A673 (cell line): ENCODE data around the gene BLOC1S6. TPM values are rescaled to one million over a fixed set of nuclear protein-coding genes. Genes with fewer than 3 reads are reported as not detected.

ENCODE experiments used
- BruUV-seq: library from RNA; stranded (reverse); fragments of 400-500 nt; replicated peaks from 2 replicates; lab custom pipeline; 2021; lab: Mats Ljungman, UMichigan
- CTCF ChIA-PET: fragments of 300-600 bp; sonication (Branson Sonifier 250); formaldehyde crosslinking; loops from one replicate; lab custom pipeline; 2022; ENCODE audit warnings: antibody characterized with exemption; lab: Charles Lee
- POLR2A ChIA-PET: fragments of 300-600 bp; sonication (Branson Sonifier 250); formaldehyde crosslinking; loops from one replicate; lab custom pipeline; 2022; ENCODE audit warnings: antibody characterized with exemption; ENCODE audit not compliant: low non-redundant PET; lab: Charles Lee
- DNase-seq: peaks from one replicate; pipeline ENCODE4 v3.0.0-alpha.2; 2015; ENCODE audit warnings: low spot score
- H3K27ac ChIP-seq: fragments of 200-600 bp; sonication (generic); 2 replicates; pipeline ENCODE4 v1.5.1; 2016; ENCODE audit warnings: mixed run types, low read depth, mild to moderate bottlenecking, mixed read lengths, antibody characterized with exemption, low read length; ENCODE audit not compliant: poor library complexity, severe bottlenecking
- H3K27me3 ChIP-seq: fragments of 200-600 bp; sonication (generic); replicated peaks from 2 replicates; pipeline ENCODE4 v1.6.1; 2017; ENCODE audit warnings: mixed run types, low read depth, mild to moderate bottlenecking, mixed read lengths, antibody characterized with exemption, low read length; ENCODE audit not compliant: insufficient read depth, poor library complexity
- H3K36me3 ChIP-seq: fragments of 200-600 bp; sonication (generic); 2 replicates; pipeline ENCODE4 v1.6.1; 2016; ENCODE audit warnings: mixed run types, mild to moderate bottlenecking, mixed read lengths, antibody characterized with exemption, low read length; ENCODE audit not compliant: insufficient read depth, poor library complexity, severe bottlenecking
- H3K4me1 ChIP-seq: fragments of 200-600 bp; sonication (generic); 2 replicates; pipeline ENCODE4 v1.6.1; 2017; ENCODE audit warnings: mixed run types, mild to moderate bottlenecking, mixed read lengths, antibody characterized with exemption, low read length; ENCODE audit not compliant: insufficient read depth, poor library complexity, severe bottlenecking
- H3K4me3 ChIP-seq: fragments of 200-600 bp; sonication (generic); 2 replicates; pipeline ENCODE4 v1.5.1; 2016; ENCODE audit warnings: low read depth, mixed run types, mild to moderate bottlenecking, mixed read lengths, low read length; ENCODE audit not compliant: poor library complexity, severe bottlenecking
- H3K9me3 ChIP-seq: fragments of 200-600 bp; sonication (generic); 2 replicates; pipeline ENCODE4 v1.6.1; 2016; ENCODE audit warnings: mixed run types, low read depth, mild to moderate bottlenecking, mixed read lengths, antibody characterized with exemption, low read length; ENCODE audit not compliant: poor library complexity, severe bottlenecking
- EZH2 ChIP-seq: fragments of 200-600 bp; sonication (generic); IDR thresholded peaks from 2 replicates; pipeline ENCODE4 v1.6.1; 2017; ENCODE audit warnings: borderline replicate concordance, low read depth, mild to moderate bottlenecking, mixed read lengths, antibody characterized with exemption, low read length; ENCODE audit not compliant: poor library complexity, severe bottlenecking
- intact Hi-C: fragments of 100-400 bp; cut with micrococcal nuclease; formaldehyde crosslinking; loops from one replicate; pipeline ENCODE4 v1.10.0; 2022; ENCODE audit not compliant: unreplicated experiment
- total RNA-seq: library from RNA; stranded (reverse); gene quantifications from 2 replicates; pipeline ENCODE4 v1.2.3, GENCODE V29; 2021
- TF ChIP-seq, protein P1 (sequence below): fragments of 300-800, 200-600 bp; sonication (generic); conservative IDR thresholded peaks from 2 replicates; pipeline ENCODE4 v1.5.1; 2017; ENCODE audit warnings: low read depth, mild to moderate bottlenecking, antibody characterized with exemption, low read length, moderate library complexity, mixed read lengths

The BLOC1S6 gene
- total RNA-seq, 1 experiment from 2014 or later, result 55.6 TPM

DNA sequence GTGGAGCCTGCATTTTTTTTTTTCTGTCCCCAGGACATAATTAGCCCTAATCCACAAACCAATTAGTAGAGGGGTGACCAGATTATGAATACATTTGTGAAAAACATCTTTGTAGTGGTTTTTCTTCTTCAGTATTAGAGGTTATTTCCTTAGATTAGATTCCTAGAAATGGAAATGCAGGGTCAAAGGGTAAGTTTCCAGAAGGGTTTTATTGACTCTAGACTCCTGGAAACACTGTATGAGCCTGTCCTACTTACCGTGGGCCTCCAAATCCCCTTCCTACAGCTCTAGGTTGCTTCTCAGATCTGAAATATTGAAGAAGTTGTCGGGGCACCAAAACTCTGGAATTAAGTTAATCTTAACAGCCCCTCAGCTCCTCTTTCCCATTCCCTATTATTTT, 70.1 kb downstream of the BLOC1S6 start:
- no peak overlapping the region for H3K4me3 ChIP-seq
- intact Hi-C loops, result no loop called here
- no peaks in the 10 kb centered on the region for H3K27me3 ChIP-seq
- no peak for DNase-seq
- ChIA-PET POLR2A (no interaction called here), CTCF (no interaction called here)
- H3K36me3 ChIP-seq, result no peaks in the 10 kb centered on the region
- no peak overlapping the region for H3K27ac ChIP-seq
- H3K9me3 ChIP-seq, result no peaks in the 10 kb centered on the region
- BruUV-seq, result no TSS peak
- no peaks in the 10 kb centered on the region for H3K4me1 ChIP-seq
- TF ChIP-seq, protein P1, sequence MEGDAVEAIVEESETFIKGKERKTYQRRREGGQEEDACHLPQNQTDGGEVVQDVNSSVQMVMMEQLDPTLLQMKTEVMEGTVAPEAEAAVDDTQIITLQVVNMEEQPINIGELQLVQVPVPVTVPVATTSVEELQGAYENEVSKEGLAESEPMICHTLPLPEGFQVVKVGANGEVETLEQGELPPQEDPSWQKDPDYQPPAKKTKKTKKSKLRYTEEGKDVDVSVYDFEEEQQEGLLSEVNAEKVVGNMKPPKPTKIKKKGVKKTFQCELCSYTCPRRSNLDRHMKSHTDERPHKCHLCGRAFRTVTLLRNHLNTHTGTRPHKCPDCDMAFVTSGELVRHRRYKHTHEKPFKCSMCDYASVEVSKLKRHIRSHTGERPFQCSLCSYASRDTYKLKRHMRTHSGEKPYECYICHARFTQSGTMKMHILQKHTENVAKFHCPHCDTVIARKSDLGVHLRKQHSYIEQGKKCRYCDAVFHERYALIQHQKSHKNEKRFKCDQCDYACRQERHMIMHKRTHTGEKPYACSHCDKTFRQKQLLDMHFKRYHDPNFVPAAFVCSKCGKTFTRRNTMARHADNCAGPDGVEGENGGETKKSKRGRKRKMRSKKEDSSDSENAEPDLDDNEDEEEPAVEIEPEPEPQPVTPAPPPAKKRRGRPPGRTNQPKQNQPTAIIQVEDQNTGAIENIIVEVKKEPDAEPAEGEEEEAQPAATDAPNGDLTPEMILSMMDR, result no peak
- TF ChIP-seq EZH2, result no peak

DNA sequence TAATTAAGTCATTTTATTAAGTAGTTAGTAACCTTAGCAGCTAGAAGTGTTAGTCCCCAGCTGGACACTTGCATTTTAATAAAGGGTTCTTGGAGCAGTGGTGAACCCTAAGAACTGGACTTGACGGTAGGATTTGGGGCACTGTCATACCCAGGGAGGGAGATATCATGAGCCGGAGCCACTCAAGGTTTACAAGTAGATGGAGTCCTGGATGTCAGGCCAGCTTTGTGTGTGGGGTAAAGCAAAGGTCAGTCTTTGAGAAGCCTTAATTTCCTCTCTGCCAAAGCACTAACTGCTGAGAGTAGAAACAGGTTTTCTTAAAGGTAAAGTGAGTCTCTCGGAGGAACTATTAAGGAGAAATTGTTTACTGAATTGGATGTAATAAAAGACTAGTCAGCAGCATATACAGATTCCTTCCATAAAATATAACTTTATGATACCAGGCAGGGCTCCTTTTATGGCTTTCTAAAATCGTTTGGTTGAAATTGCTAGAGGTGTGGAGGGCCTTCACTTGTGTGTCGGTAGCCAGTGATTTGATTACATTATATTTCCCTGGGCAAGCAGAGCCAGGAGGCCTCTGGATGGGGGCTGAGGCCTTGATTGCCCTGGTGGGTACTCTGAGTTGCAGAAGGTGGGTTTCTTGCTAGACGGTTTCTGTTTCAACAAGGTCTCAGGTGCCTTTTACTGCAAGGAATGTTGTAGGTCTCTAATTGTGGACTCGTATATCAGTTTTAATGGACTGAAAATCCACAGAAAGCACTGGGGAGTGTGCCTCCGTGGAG, 70.8 kb downstream of the BLOC1S6 start:
- intact Hi-C loops, result no loop called here
- CTCF ChIA-PET, result no interaction called here
- Histone ChIP-seq H3K27me3 (no peaks in the 10 kb centered on the region), H3K36me3 (no peaks in the 10 kb centered on the region), H3K9me3 (no peaks in the 10 kb centered on the region), H3K27ac (no peak overlapping the region), H3K4me1 (no peaks in the 10 kb centered on the region), H3K4me3 (no peak overlapping the region)
- no peak for DNase-seq
- POLR2A ChIA-PET, result no interaction called here
- no TSS peak for BruUV-seq
- TF ChIP-seq, protein P1, result no peak
- TF ChIP-seq EZH2, result no peak

Other genes starting within 250 kb of the BLOC1S6 start
- gene GATM, start 208.8 kb upstream of the BLOC1S6 start, total RNA-seq, result 9.5 and 11.0 TPM in 2 replicates
- gene SLC30A4, start 64.6 kb upstream of the BLOC1S6 start, total RNA-seq, result 0.94 and 1.1 TPM in 2 replicates
- gene SQOR, start 47.6 kb downstream of the BLOC1S6 start, total RNA-seq, result 4.3 and 4.9 TPM in 2 replicates